ENCODE data around the gene SRI.

DNA sequence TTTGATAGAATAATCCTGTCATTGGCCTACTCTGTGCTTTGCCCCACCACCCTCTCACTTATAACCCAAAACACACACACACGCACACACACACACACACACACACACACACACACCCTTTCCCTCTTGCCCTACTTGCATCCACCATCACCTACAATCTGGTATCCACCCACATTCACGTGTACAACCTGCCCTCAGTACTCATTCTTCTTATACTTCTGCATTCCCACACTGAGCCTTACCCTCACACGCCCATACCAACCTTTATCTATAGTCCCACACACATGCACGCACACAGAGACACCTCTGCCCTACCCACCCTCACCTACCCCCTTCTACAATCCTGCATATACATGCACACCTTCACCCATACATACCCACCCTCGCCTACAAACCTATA is 10.8 kb upstream of the SRI start:
- TF ChIP-seq, protein P1, sequence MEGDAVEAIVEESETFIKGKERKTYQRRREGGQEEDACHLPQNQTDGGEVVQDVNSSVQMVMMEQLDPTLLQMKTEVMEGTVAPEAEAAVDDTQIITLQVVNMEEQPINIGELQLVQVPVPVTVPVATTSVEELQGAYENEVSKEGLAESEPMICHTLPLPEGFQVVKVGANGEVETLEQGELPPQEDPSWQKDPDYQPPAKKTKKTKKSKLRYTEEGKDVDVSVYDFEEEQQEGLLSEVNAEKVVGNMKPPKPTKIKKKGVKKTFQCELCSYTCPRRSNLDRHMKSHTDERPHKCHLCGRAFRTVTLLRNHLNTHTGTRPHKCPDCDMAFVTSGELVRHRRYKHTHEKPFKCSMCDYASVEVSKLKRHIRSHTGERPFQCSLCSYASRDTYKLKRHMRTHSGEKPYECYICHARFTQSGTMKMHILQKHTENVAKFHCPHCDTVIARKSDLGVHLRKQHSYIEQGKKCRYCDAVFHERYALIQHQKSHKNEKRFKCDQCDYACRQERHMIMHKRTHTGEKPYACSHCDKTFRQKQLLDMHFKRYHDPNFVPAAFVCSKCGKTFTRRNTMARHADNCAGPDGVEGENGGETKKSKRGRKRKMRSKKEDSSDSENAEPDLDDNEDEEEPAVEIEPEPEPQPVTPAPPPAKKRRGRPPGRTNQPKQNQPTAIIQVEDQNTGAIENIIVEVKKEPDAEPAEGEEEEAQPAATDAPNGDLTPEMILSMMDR (IDR thresholded peaks at IDR 0.05): no peak
- TF ChIP-seq POLR2A (IDR thresholded peaks at IDR 0.05; ENCODE audit: low read depth): no peak
- TF ChIP-seq EP300 (IDR thresholded peaks at IDR 0.05): no peak

Data from esophagus muscularis mucosa (tissue), 4 donors.